ELR (cell line): ENCODE results near the gene CXXC1.
"Not testable (repeated sequence)": the region's sequence is repeated elsewhere in the genome, so short reads cannot be mapped to it uniquely, and the experiment has no call there.

Source experiments
- DNase-seq: peaks from one replicate; pipeline ENCODE4 v3.0.0-alpha.2; 2015; ENCODE audit warnings: low read depth

Gene CXXC1

DNA sequence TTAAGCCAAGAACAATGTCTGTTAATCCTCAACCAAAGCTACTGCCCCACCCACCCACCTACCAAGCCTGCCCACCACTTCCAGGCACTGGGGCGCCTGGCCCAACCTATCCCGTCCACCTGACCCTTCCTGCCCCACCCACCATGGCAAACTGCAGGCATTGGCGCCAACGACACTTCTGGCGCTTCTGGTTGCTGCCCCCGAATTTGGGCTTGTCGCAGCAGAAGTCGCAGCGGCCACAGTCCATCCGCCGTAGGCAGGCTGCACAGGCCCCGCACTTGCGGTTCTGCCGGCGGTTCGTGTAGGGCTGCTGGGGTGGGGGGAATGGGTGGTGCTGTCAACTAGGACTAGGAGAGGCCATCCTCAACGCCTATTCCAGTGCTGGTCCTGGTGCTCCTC lies 13.4 kb downstream of the CXXC1 start:
- no peak for DNase-seq

- no peak for DNase-seq
Observed at GRCh38 chr18:50273203-50274043, 14.1 kb downstream of the CXXC1 start.

GRCh38 chr18:50272568-50272967 lies 14.9 kb downstream of the CXXC1 start:
- DNase-seq: no peak

DNA sequence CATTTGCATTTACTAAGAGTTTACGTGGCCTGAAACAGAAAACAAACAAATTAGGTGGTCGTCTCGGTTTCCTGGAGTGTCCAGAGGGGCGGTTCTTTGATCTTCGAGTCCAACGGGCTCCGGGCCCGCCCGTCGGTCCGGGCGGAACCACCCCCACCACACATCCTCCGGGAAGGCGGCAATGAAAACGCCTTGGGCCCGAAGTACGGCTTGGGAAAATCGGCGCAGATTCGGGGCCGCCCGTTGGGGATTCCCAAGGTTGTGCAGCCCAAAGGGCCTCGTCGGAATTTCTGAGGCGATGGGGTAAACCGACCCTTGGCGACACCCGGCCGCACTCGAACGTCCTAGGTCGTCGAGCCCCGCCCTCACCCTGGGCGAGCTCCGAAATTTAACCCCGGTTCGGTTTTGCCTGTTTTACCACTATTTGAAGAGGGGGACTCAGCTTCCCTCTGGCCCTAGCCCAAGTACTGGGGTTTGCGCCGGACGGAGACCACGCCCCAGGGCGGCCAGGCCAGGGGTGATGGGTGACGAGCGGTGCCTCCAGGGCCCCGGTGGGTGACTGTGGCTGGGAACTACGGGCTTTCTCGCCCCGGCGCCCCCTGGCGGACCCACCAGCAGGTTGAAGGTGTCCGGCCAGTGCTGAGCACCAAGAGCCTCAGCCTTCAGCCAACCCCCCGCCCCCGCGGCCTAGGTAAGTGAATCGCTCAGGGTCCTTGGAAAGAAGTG lies 19.3 kb downstream of the CXXC1 start:
- peak; percentile 56 for DNase-seq

- peak; percentile 89 for DNase-seq
Observed at GRCh38 chr18:50266248-50266704, 21.2 kb downstream of the CXXC1 start, which contains the start of gene CFAP53. Gene CFAP53, minus strand, starts transcription at chr18:50266495. Its CDS starts 91 bp downstream, at chr18:50266404.

DNA sequence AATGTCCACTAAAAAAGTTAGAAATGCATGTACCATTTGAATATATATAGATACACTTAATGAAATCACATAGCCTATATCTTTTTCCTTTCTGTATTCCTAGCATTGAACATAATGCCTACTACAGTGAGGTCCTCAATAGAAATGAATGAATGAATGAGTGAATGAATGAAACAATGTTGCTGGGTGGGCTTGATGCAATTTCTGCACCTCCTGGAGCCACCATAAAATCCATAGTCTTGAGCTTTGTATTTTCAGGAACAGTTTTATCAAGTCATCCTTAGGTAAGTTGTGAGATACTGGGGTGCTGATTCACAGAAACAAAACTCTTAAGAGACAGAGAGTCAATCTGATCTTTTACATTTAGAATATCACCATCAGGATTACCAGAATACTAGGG lies 24.5 kb downstream of the CXXC1 start:
- DNase-seq: no peak

GRCh38 chr18:50250935-50251334 lies 36.6 kb downstream of the CXXC1 start:
- no peak for DNase-seq

DNA sequence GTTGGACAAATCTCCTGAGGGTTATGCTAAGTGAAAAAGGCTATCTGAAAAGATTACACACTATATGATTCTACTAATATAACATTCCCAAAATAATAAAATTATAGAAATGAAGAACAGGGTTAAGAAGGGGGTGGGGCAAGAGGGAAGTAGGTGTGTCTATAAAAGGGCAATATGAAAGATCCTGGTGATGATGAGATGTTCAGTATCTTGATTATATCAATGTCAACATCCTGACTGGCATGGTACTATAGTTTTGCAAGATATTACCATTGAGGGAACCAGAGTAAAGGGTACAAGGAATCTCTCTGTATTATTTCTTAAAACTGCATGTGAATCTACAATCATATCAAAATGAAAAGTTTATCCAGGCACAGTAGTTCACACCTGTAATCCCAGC lies 37.9 kb downstream of the CXXC1 start:
- no peak for DNase-seq

GRCh38 chr18:50247561-50247960 lies 39.9 kb downstream of the CXXC1 start:
- DNase-seq: no peak

DNA sequence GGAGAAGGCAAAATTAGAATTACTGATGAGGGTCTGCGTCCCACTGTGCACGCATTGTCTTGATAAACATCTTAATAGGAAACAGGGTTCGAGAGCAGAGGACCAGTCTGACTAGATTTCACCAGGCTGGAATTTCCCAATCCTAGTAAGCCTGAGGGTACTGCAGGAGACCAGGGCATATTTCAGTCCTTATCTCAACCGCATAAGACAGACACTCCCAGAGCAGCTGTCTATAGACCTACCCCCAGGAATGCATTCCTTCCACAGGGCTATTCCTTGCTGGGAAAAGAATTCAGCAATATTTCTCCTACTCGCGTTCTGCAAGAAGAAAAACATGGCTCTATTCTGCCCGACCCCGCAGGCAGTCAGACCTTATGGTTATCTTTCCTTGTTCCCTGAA lies 45.7 kb downstream of the CXXC1 start:
- not testable (repeated sequence) for DNase-seq

DNA sequence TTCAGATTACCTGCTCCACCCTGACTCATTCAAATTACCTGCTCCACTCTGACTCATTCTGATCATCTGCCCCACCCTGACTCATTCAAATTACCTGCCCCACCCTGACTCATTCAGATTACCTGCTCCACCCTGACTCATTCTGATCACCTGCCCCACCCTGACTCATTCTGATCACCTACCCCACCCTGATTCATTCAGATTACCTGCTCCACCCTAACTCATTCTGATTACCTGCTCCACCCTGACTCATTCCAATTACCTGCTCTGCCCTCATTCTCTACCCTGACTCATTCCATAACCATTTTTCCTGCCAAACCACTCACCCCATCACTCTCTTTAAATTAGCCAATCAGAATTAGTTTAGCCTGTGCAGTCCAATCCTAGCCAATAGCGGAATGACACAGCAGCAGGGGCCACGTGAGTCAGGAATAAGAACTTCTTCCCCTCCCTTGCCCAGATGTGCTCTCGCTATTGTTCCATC lies 47.4 kb downstream of the CXXC1 start:
- DNase-seq: peak; percentile 35

- DNase-seq: no peak
Observed at GRCh38 chr18:50232419-50232818, 55.1 kb downstream of the CXXC1 start.
